BJ (cell line): ENCODE results near the gene TOR4A. TPM values are rescaled to one million over a fixed set of nuclear protein-coding genes. Genes with fewer than 3 reads are reported as not detected.
"Not testable (repeated sequence)": the region's sequence is repeated elsewhere in the genome, so short reads cannot be mapped to it uniquely, and the experiment has no call there.

Experiments used
- CTCF ChIA-PET: fragments of 350-600 bp; formaldehyde crosslinking; extraction: SDS; loops from one replicate; lab custom pipeline; 2021; ENCODE audit warnings: antibody characterized with exemption, inconsistent platforms; lab: Yijun Ruan, JAX
- POLR2A ChIA-PET: fragments of 300-600 bp; sonication (Branson Sonifier 250); formaldehyde crosslinking; extraction: SDS; loops from one replicate; lab custom pipeline; 2021; ENCODE audit warnings: antibody characterized with exemption; lab: Charles Lee
- DNase-seq: peaks from one replicate; pipeline ENCODE4 v3.0.0-alpha.2; 2011; ENCODE audit warnings: low read depth
- H3K27me3 ChIP-seq: 2 replicates; pipeline ENCODE4 v1.6.0; 2011; ENCODE audit warnings: low read length; ENCODE audit not compliant: control insufficient read depth, insufficient read depth
- H3K36me3 ChIP-seq: 2 replicates; pipeline ENCODE4 v1.5.1; 2011; ENCODE audit warnings: low read length; ENCODE audit not compliant: control insufficient read depth, insufficient read depth
- H3K4me3 ChIP-seq: 2 replicates; pipeline ENCODE4 v1.5.1; 2011; ENCODE audit warnings: low read depth, mild to moderate bottlenecking, control low read depth, low read length
- polyA plus RNA-seq: library from polyadenylated mRNA; depleted of rRNA; stranded (reverse); fragments of >200 nt; gene quantifications from 2 replicates; pipeline ENCODE4 v1.2.3, GENCODE V29; 2011
- TF ChIP-seq, protein P1 (sequence below): IDR thresholded peaks from 2 replicates; pipeline ENCODE4 v1.5.1; 2011; ENCODE audit warnings: low read depth, mild to moderate bottlenecking, control low read depth, inconsistent platforms, low read length, moderate library complexity; ENCODE audit not compliant: insufficient read depth

The TOR4A gene
- polyA plus RNA-seq, 1 experiment = 23.8 TPM

DNA sequence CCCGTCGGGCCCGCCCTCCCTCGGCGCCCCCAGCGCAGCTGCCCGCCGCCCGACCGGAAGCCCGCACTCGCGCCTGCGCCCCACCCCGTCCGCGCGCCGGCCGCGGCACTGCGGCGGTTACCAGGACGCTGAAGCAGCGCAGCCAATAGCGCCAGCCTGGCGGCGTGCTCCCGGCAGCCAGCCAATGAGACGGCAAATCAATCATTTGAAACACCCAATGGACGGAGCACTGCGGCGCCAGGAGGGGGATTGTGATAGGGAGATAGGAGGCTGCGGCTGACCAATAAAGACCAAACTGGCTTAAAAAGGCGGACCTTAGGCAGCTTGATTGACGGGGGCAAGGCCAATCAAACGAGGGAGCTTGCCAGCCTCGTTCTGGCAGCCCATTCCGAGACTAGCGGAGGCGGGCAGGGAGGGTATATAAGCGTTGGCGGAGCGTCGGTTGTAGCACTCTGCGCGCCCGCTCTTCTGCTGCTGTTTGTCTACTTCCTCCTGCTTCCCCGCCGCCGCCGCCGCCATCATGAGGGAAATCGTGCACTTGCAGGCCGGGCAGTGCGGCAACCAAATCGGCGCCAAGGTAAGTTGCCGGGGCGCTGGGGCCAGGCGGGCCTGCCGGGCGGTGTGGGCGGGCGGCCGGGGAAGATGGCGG, 36.6 kb upstream of the TOR4A start, which contains the start of gene TUBB4B:
TSS of gene TUBB4B (plus strand) at position 447 of the 649 bp plus-strand sequence. CDS start at position 521, 74 bp downstream.
- DNase-seq = peak; percentile 99
- peaks cover 11% of the 10 kb centered on the region for H3K36me3 ChIP-seq
- H3K4me3 ChIP-seq = peak within 1 kb of the TSS; percentile 97
- no peaks in the 10 kb centered on the region for H3K27me3 ChIP-seq
- ChIA-PET CTCF (interaction anchor here (0.7 to 2.5 kb wide), 7 partner anchors 13 to 212 kb away, joined by 3 to 13 read pairs (median 4); partner anchors contain the start of genes NPDC1 and RNF224), POLR2A (interaction anchor here (0.6 kb wide), 4 partner anchors 8 to 113 kb away, joined by 3 to 4 read pairs (median 3); no protein-coding TSS in a partner anchor)
- TF ChIP-seq, protein P1, sequence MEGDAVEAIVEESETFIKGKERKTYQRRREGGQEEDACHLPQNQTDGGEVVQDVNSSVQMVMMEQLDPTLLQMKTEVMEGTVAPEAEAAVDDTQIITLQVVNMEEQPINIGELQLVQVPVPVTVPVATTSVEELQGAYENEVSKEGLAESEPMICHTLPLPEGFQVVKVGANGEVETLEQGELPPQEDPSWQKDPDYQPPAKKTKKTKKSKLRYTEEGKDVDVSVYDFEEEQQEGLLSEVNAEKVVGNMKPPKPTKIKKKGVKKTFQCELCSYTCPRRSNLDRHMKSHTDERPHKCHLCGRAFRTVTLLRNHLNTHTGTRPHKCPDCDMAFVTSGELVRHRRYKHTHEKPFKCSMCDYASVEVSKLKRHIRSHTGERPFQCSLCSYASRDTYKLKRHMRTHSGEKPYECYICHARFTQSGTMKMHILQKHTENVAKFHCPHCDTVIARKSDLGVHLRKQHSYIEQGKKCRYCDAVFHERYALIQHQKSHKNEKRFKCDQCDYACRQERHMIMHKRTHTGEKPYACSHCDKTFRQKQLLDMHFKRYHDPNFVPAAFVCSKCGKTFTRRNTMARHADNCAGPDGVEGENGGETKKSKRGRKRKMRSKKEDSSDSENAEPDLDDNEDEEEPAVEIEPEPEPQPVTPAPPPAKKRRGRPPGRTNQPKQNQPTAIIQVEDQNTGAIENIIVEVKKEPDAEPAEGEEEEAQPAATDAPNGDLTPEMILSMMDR = no peak

GRCh38 chr9:137241490-137242268, 35.8 kb upstream of the TOR4A start:
- ChIA-PET CTCF (interaction anchor here (1.0 to 2.5 kb wide), 7 partner anchors 10 to 195 kb away, joined by 3 to 13 read pairs (median 5); partner anchors contain the start of genes NPDC1, RNF224 and STPG3), POLR2A (interaction anchor here (1.4 kb wide), 1 partner anchor 13 kb away, joined by 4 read pairs; the partner anchor contains the start of gene NELFB)
- DNase-seq = no peak
- Histone ChIP-seq H3K27me3 (no peaks in the 10 kb centered on the region), H3K4me3 (peak overlapping the region; percentile 97), H3K36me3 (peaks cover 11% of the 10 kb centered on the region)
- TF ChIP-seq, protein P1 = no peak

- ChIA-PET CTCF (interaction anchor here (1.0 to 1.7 kb wide), 6 partner anchors 9 to 300 kb away, joined by 3 to 6 read pairs (median 4); partner anchors contain the start of genes NELFB, RNF224 and STPG3), POLR2A (interaction anchor here (1.4 kb wide), 1 partner anchor 12 kb away, joined by 4 read pairs; the partner anchor contains the start of gene NELFB)
- Histone ChIP-seq H3K4me3 (peak overlapping the region; percentile 97), H3K27me3 (no peaks in the 10 kb centered on the region), H3K36me3 (peaks cover 11% of the 10 kb centered on the region)
- no peak for DNase-seq
- TF ChIP-seq, protein P1 = no peak
These were observed 35.0 kb upstream of the TOR4A start for GRCh38 chr9:137242269-137243203.

DNA sequence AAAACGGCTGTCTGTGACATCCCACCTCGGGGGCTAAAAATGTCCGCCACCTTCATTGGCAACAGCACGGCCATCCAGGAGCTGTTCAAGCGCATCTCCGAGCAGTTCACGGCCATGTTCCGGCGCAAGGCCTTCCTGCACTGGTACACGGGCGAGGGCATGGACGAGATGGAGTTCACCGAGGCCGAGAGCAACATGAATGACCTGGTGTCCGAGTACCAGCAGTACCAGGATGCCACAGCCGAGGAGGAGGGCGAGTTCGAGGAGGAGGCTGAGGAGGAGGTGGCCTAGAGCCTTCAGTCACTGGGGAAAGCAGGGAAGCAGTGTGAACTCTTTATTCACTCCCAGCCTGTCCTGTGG, 34.3 kb upstream of the TOR4A start:
- not testable (repeated sequence) for H3K4me3 ChIP-seq, DNase-seq, H3K27me3 ChIP-seq
- ChIA-PET CTCF (interaction anchor here (1.0 to 1.7 kb wide), 5 partner anchors 8 to 300 kb away, joined by 3 to 5 read pairs (median 3); partner anchors contain the start of genes NELFB, RNF224 and STPG3), POLR2A (interaction anchor here (1.4 kb wide), 1 partner anchor 11 kb away, joined by 4 read pairs; the partner anchor contains the start of gene NELFB)
- peaks cover 11% of the 10 kb centered on the region for H3K36me3 ChIP-seq
